ENCODE data around the gene SLC47A2.
A peak's percentile ranks its signal among the peaks of the same experiment; 100 is the strongest.

The SLC47A2 gene

GRCh38 chr17:19714542-19715411 lies 1.6 kb downstream of the SLC47A2 start:
- TF ChIP-seq GATA2 (IDR thresholded peaks at IDR 0.05; ENCODE audit: low read depth, low read length) (no peak), GATA3 (IDR thresholded peaks at IDR 0.05; ENCODE audit: low read depth, low read length) (no peak)

- TF ChIP-seq GATA2 (IDR thresholded peaks at IDR 0.05; ENCODE audit: low read depth, low read length) (no peak), GATA3 (IDR thresholded peaks at IDR 0.05; ENCODE audit: low read depth, low read length) (no peak)
These were observed 2.5 kb downstream of the SLC47A2 start for GRCh38 chr17:19713901-19714361.

- TF ChIP-seq GATA3 (IDR thresholded peaks at IDR 0.05; ENCODE audit: low read depth, low read length) (no peak), GATA2 (IDR thresholded peaks at IDR 0.05; ENCODE audit: low read depth, low read length) (no peak)
These were observed 2.9 kb downstream of the SLC47A2 start for GRCh38 chr17:19713462-19713861.

- TF ChIP-seq GATA2 (IDR thresholded peaks at IDR 0.05; ENCODE audit: low read depth, low read length) (no peak), GATA3 (IDR thresholded peaks at IDR 0.05; ENCODE audit: low read depth, low read length) (no peak)
These were observed 3.9 kb downstream of the SLC47A2 start for GRCh38 chr17:19712436-19713004.

- TF ChIP-seq GATA2 (IDR thresholded peaks at IDR 0.05; ENCODE audit: low read depth, low read length), result no peak
- no peak for TF ChIP-seq GATA3 (IDR thresholded peaks at IDR 0.05; ENCODE audit: low read depth, low read length)
These were observed 6.5 kb downstream of the SLC47A2 start for GRCh38 chr17:19709841-19710240.

GRCh38 chr17:19708431-19709175 lies 7.8 kb downstream of the SLC47A2 start:
- TF ChIP-seq GATA3 (IDR thresholded peaks at IDR 0.05; ENCODE audit: low read depth, low read length) (no peak), GATA2 (IDR thresholded peaks at IDR 0.05; ENCODE audit: low read depth, low read length) (no peak)

GRCh38 chr17:19707728-19708221 lies 8.6 kb downstream of the SLC47A2 start:
- TF ChIP-seq GATA2 (IDR thresholded peaks at IDR 0.05; ENCODE audit: low read depth, low read length) (no peak), GATA3 (IDR thresholded peaks at IDR 0.05; ENCODE audit: low read depth, low read length) (no peak)

- TF ChIP-seq GATA2 (IDR thresholded peaks at IDR 0.05; ENCODE audit: low read depth, low read length), result no peak
- TF ChIP-seq GATA3 (IDR thresholded peaks at IDR 0.05; ENCODE audit: low read depth, low read length), result no peak
These were observed 9.3 kb downstream of the SLC47A2 start for GRCh38 chr17:19706791-19707727.

- TF ChIP-seq GATA3 (IDR thresholded peaks at IDR 0.05; ENCODE audit: low read depth, low read length) (no peak), GATA2 (IDR thresholded peaks at IDR 0.05; ENCODE audit: low read depth, low read length) (no peak)
These were observed 10.3 kb downstream of the SLC47A2 start for GRCh38 chr17:19705771-19706770.

- TF ChIP-seq GATA2 (IDR thresholded peaks at IDR 0.05; ENCODE audit: low read depth, low read length) (no peak), GATA3 (IDR thresholded peaks at IDR 0.05; ENCODE audit: low read depth, low read length) (no peak)
These were observed 11.2 kb downstream of the SLC47A2 start for GRCh38 chr17:19705201-19705600.

- TF ChIP-seq GATA2 (IDR thresholded peaks at IDR 0.05; ENCODE audit: low read depth, low read length) (peak; percentile 38; the same call in 1 of the 2 replicates), GATA3 (IDR thresholded peaks at IDR 0.05; ENCODE audit: low read depth, low read length) (no peak)
These were observed 12.4 kb downstream of the SLC47A2 start for GRCh38 chr17:19703828-19704613.
